Esophagus muscularis mucosa (tissue), 4 donors: ENCODE measurements around the gene MAPK8IP3. TPM values are rescaled to one million over a fixed set of nuclear protein-coding genes. Genes with fewer than 3 reads are reported as not detected.

Source experiments
- DNase-seq: peaks from one replicate; pipeline ENCODE4 v3.0.0-alpha.2; 2017; ENCODE audit errors: extremely low spot score
- H3K27ac ChIP-seq, 4 donors: fragments of 200-600 bp; sonication (generic); replicated peaks in 1 of 4; 1 replicate in 3 of 4; 2 replicates in 1 of 4; pipeline ENCODE4 v1.5.1; 2016 to 2019; ENCODE audit warnings: mild to moderate bottlenecking in 1 of 4
- H3K27me3 ChIP-seq, 4 donors: fragments of 200-600 bp; sonication (generic); one replicate each; pipeline versions ENCODE4 v1.5.1 to v1.6.0; 2016 to 2019
- H3K36me3 ChIP-seq, 4 donors: fragments of 200-600 bp; sonication (generic); one replicate each; pipeline ENCODE4 v1.5.1; 2016 to 2019
- H3K4me1 ChIP-seq, 4 donors: fragments of 200-600 bp; sonication (generic); one replicate each; pipeline ENCODE4 v1.5.1; 2016 to 2019
- H3K4me3 ChIP-seq, 4 donors: fragments of 200-600 bp; sonication (generic); 1 replicate in 2 of 4; 2 replicates in 2 of 4; pipeline ENCODE4 v1.5.1; 2016 to 2019; ENCODE audit warnings: mild to moderate bottlenecking in 4 of 4, moderate library complexity in 1 of 4
- H3K9me3 ChIP-seq, 4 donors: fragments of 200-600 bp; sonication (generic); 1 replicate in 3 of 4; 2 replicates in 1 of 4; pipeline ENCODE4 v1.5.1; 2016 to 2019
- EP300 ChIP-seq: sonication (generic); formaldehyde crosslinking; IDR thresholded peaks from one replicate; pipeline ENCODE4 v1.6.1; 2017; ENCODE audit warnings: antibody characterized with exemption
- POLR2A ChIP-seq: fragments of 450-650 bp; IDR thresholded peaks from one replicate; pipeline ENCODE4 v1.6.1; 2017; ENCODE audit warnings: antibody characterized with exemption, moderate library complexity, mild to moderate bottlenecking, low read depth
- POLR2AphosphoS5 ChIP-seq, 2 donors: sonication (generic); formaldehyde crosslinking; IDR thresholded peaks; one replicate each; pipeline ENCODE4 v1.6.1; 2017; ENCODE audit warnings: antibody characterized with exemption in 2 of 2
- WGBS: methylation state at CpG from one replicate; pipeline ENCODE4 v1.1.5; 2018; 5-methylcytosine and 5-hydroxymethylcytosine counted together
- intact Hi-C: fragments of 100-400 bp; cut with DNase I; formaldehyde crosslinking; loops from one replicate; pipeline ENCODE4 v1.15.1; 2023
- total RNA-seq, 4 donors: library from RNA; depleted of rRNA; stranded (reverse); fragments of >200 nt; gene quantifications; one replicate each; pipeline versions ENCODE4 v1.1.0 to v1.2.1, GENCODE V29; 2016
- TF ChIP-seq, protein P1 (sequence below), 3 experiments: fragments of 200-600 bp in 2 of 3; fragments of 450-650 bp in 1 of 3; sonication (generic) in 2 of 3; IDR thresholded peaks; one replicate each; pipeline ENCODE4 v1.5.1; 2017 to 2019; ENCODE audit warnings: antibody characterized with exemption in 3 of 3, mild to moderate bottlenecking in 2 of 3, moderate library complexity in 1 of 3

Gene MAPK8IP3
- total RNA-seq, 4 donors from 2014 or later: 21.5 to 36.2 (median 28.5) TPM

- Histone ChIP-seq H3K4me3 (no peak overlapping the region), H3K27ac (no peak overlapping the region), H3K36me3 (peaks cover 34 to 84% (median 79%) of the 10 kb centered on the region in 4 donors), H3K4me1 (peaks cover 10 to 17% (median 13%) of the 10 kb centered on the region in 4 donors), H3K9me3 (no peaks in the 10 kb centered on the region), H3K27me3 (no peaks in the 10 kb centered on the region)
- WGBS: 94% methylated on average over 29 of the region's 37 CpGs
- intact Hi-C loops: no loop called here
- TF ChIP-seq, protein P1, sequence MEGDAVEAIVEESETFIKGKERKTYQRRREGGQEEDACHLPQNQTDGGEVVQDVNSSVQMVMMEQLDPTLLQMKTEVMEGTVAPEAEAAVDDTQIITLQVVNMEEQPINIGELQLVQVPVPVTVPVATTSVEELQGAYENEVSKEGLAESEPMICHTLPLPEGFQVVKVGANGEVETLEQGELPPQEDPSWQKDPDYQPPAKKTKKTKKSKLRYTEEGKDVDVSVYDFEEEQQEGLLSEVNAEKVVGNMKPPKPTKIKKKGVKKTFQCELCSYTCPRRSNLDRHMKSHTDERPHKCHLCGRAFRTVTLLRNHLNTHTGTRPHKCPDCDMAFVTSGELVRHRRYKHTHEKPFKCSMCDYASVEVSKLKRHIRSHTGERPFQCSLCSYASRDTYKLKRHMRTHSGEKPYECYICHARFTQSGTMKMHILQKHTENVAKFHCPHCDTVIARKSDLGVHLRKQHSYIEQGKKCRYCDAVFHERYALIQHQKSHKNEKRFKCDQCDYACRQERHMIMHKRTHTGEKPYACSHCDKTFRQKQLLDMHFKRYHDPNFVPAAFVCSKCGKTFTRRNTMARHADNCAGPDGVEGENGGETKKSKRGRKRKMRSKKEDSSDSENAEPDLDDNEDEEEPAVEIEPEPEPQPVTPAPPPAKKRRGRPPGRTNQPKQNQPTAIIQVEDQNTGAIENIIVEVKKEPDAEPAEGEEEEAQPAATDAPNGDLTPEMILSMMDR (IDR thresholded peaks at IDR 0.05): no peak
- TF ChIP-seq POLR2AphosphoS5 (IDR thresholded peaks at IDR 0.05) (no peak), EP300 (no peak)
- DNase-seq: no peak
Measured at GRCh38 chr16:1727651-1728624, 21.9 kb downstream of the MAPK8IP3 start.

- Histone ChIP-seq H3K27ac (no peak overlapping the region), H3K36me3 (peaks cover 43 to 94% (median 90%) of the 10 kb centered on the region in 4 donors), H3K4me3 (no peak overlapping the region), H3K9me3 (no peaks in the 10 kb centered on the region), H3K27me3 (no peaks in the 10 kb centered on the region), H3K4me1 (peaks cover 0 to 6% (median 3%) of the 10 kb centered on the region in 4 donors)
- WGBS: over 99% methylated on average over 18 of the region's 18 CpGs
- intact Hi-C loops: no loop called here
- no peak for TF ChIP-seq POLR2A
- TF ChIP-seq EP300: no peak
- TF ChIP-seq, protein P1 (IDR thresholded peaks at IDR 0.05): no peak
- TF ChIP-seq POLR2AphosphoS5 (IDR thresholded peaks at IDR 0.05): no peak
- no peak for DNase-seq
Measured at GRCh38 chr16:1729026-1729425, 23.0 kb downstream of the MAPK8IP3 start.

GRCh38 chr16:1729445-1729844 is 23.4 kb downstream of the MAPK8IP3 start:
- Histone ChIP-seq H3K36me3 (peaks cover 47 to 96% (median 92%) of the 10 kb centered on the region in 4 donors), H3K9me3 (no peaks in the 10 kb centered on the region), H3K4me1 (peaks cover 0 to 2% (median 0%) of the 10 kb centered on the region in 4 donors), H3K4me3 (no peak overlapping the region), H3K27me3 (no peaks in the 10 kb centered on the region), H3K27ac (no peak overlapping the region)
- intact Hi-C loops: no loop called here
- TF ChIP-seq EP300 (no peak), POLR2AphosphoS5 (IDR thresholded peaks at IDR 0.05) (no peak), POLR2A (no peak)
- TF ChIP-seq, protein P1 (IDR thresholded peaks at IDR 0.05): no peak
- DNase-seq: no peak
- 97% methylated on average over 35 of the region's 35 CpGs for WGBS

DNA sequence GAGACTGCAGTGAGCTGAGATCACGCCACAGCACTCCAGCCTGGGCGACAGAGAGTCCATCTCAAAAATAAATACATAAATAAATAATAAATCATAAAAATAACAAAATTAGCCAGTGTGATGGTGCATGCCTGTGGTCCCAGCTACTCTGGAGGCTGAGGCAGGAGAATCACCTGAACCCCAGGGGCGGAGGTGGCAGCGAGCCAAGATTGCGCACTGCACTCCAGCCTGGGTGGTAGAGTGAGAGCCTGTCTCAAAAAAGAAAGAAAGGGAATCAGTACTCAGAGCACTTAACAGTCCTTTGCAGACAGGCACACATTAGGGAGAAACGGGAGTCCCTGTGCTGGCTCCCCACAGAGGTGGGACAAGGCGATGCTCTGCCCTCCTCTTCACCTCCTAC is 25.1 kb downstream of the MAPK8IP3 start:
- TF ChIP-seq POLR2AphosphoS5 (IDR thresholded peaks at IDR 0.05) (no peak), EP300 (no peak)
- Histone ChIP-seq H3K36me3 (peaks cover 44 to 87% (median 84%) of the 10 kb centered on the region in 4 donors), H3K27ac (no peak overlapping the region), H3K4me1 (no peaks in the 10 kb centered on the region), H3K27me3 (no peaks in the 10 kb centered on the region), H3K9me3 (no peaks in the 10 kb centered on the region), H3K4me3 (no peak overlapping the region)
- DNase-seq: no peak
- 94% methylated on average over 7 of the region's 7 CpGs for WGBS
- intact Hi-C loops: no loop called here

- 89% methylated on average over 6 of the region's 7 CpGs for WGBS
- no peaks in the 10 kb centered on the region for H3K4me1 ChIP-seq
- no peaks in the 10 kb centered on the region for H3K27me3 ChIP-seq
- no peak overlapping the region for H3K4me3 ChIP-seq
- H3K36me3 ChIP-seq: peaks cover 38 to 82% (median 79%) of the 10 kb centered on the region in 4 donors
- TF ChIP-seq, protein P1 (IDR thresholded peaks at IDR 0.05): no peak
- no peak for TF ChIP-seq POLR2AphosphoS5 (IDR thresholded peaks at IDR 0.05)
- TF ChIP-seq EP300: no peak
- TF ChIP-seq POLR2A: no peak
- intact Hi-C loops: no loop called here
- DNase-seq: no peak
- H3K27ac ChIP-seq: no peak overlapping the region
- H3K9me3 ChIP-seq: no peaks in the 10 kb centered on the region
Measured at GRCh38 chr16:1731603-1732002, 25.6 kb downstream of the MAPK8IP3 start.
